K562 (cell line): ENCODE data around the gene UNC5B. TPM values are rescaled to one million over a fixed set of nuclear protein-coding genes. Genes with fewer than 3 reads are reported as not detected.

Experiments
- CC2D1A ChIP-seq: fragments of 450-650 bp; IDR thresholded peaks from 2 replicates; pipeline ENCODE4 v1.6.1; 2017; ENCODE audit warnings: mild to moderate bottlenecking
- CCNT2 ChIP-seq: IDR thresholded peaks from 2 replicates; pipeline ENCODE4 v1.6.1; 2011; ENCODE audit warnings: borderline replicate concordance, low read depth, mild to moderate bottlenecking, moderate library complexity, mixed read lengths, low read length; ENCODE audit not compliant: insufficient read length; ENCODE audit errors: extremely low read depth
- DMBX1 ChIP-seq: fragments of 250-450 bp; sonication (Bioruptor Pico); IDR thresholded peaks from 2 replicates; pipeline ENCODE4 v1.8.0; 2022; ENCODE audit warnings: inconsistent platforms, mild to moderate bottlenecking, moderate library complexity, borderline replicate concordance
- ELF4 ChIP-seq: fragments of 450-650 bp; formaldehyde crosslinking; IDR thresholded peaks from 2 replicates; pipeline ENCODE4 v1.4.0; 2022; ENCODE audit warnings: missing genetic modification characterization
- ETV1 ChIP-seq: fragments of 450-650 bp; conservative IDR thresholded peaks from 2 replicates; pipeline ENCODE4 v1.6.1; 2016; ENCODE audit warnings: missing genetic modification characterization, control low read depth, low read depth, missing compliant biosample characterization
- KDM5B ChIP-seq: fragments of 200-600 bp; sonication (generic); IDR thresholded peaks from 2 replicates; pipeline ENCODE4 v1.6.1; 2012; ENCODE audit warnings: low read depth, mild to moderate bottlenecking, moderate library complexity, low read length, control low read depth, inconsistent platforms; ENCODE audit not compliant: insufficient replicate concordance
- KHSRP ChIP-seq: fragments of 450-650 bp; IDR thresholded peaks from 2 replicates; pipeline ENCODE4 v1.6.1; 2017
- NR4A1 ChIP-seq, 2 experiments: fragments of 250-450 bp in 1 of 2; fragments of 450-650 bp in 1 of 2; sonication (Bioruptor Pico) in 1 of 2; IDR thresholded peaks; 2 replicates each; pipeline versions ENCODE4 v1.4.0 to v1.6.1; 2016 to 2020; ENCODE audit warnings: mild to moderate bottlenecking in 2 of 2, missing compliant biosample characterization in 1 of 2, missing genetic modification characterization in 1 of 2, moderate library complexity in 1 of 2
- POLR3A ChIP-seq: IDR thresholded peaks from 2 replicates; pipeline ENCODE4 v1.6.1; 2011; ENCODE audit warnings: borderline replicate concordance, mild to moderate bottlenecking, moderate library complexity; ENCODE audit not compliant: insufficient read length, insufficient read depth; ENCODE audit errors: extremely low read depth
- POU5F1 ChIP-seq: fragments of 150-350 bp; IDR thresholded peaks from 2 replicates; pipeline ENCODE4 v1.6.1; 2014; ENCODE audit warnings: borderline replicate concordance, low read length, low read depth, mild to moderate bottlenecking; ENCODE audit not compliant: partially characterized antibody
- RBM34 ChIP-seq: fragments of 200-400 bp; formaldehyde crosslinking; IDR thresholded peaks from 2 replicates; pipeline ENCODE4 v1.6.1; 2018; ENCODE audit warnings: low read length, borderline replicate concordance; ENCODE audit not compliant: insufficient read depth
- RCOR1 ChIP-seq, 2 experiments: IDR thresholded peaks; 2 replicates each; pipeline ENCODE4 v1.6.1; 2012; ENCODE audit warnings: low read depth in 2 of 2, low read length in 2 of 2, borderline replicate concordance in 1 of 2, improper control_type of control experiment in 1 of 2
- SIN3A ChIP-seq, 2 experiments: fragments of 150-350 bp in 1 of 2; IDR thresholded peaks; 2 replicates each; pipeline ENCODE4 v1.6.1; 2011 to 2016; ENCODE audit warnings: borderline replicate concordance in 2 of 2, low read depth in 2 of 2, low read length in 2 of 2, mild to moderate bottlenecking in 2 of 2, moderate library complexity in 2 of 2; ENCODE audit not compliant: control insufficient read depth in 1 of 2
- SMARCE1 ChIP-seq: fragments of 450-650 bp; IDR thresholded peaks from 2 replicates; pipeline ENCODE4 v1.7.1; 2016; ENCODE audit warnings: mild to moderate bottlenecking
- SP2 ChIP-seq: IDR thresholded peaks from 2 replicates; pipeline ENCODE4 v1.6.1; 2011; ENCODE audit warnings: mild to moderate bottlenecking, low read depth, low read length, moderate library complexity; ENCODE audit not compliant: poor library complexity, severe bottlenecking; ENCODE audit errors: extremely low read depth
- TFAM ChIP-seq: fragments of 250-450 bp; sonication (Bioruptor Pico); conservative IDR thresholded peaks from 2 replicates; pipeline ENCODE4 v1.5.0; 2021; ENCODE audit warnings: mild to moderate bottlenecking, moderate library complexity
- TOE1 ChIP-seq, 2 experiments: fragments of 450-650 bp in 1 of 2; sonication (generic) in 1 of 2; formaldehyde crosslinking in 1 of 2; IDR thresholded peaks; 2 replicates each; pipeline versions ENCODE4 v1.7.1 to v1.8.0; 2016 to 2022; ENCODE audit warnings: borderline replicate concordance in 2 of 2, mild to moderate bottlenecking in 2 of 2, antibody characterized with exemption in 1 of 2, inconsistent platforms in 1 of 2, low read depth in 1 of 2, missing genetic modification reagents in 1 of 2, moderate library complexity in 1 of 2
- ZBTB9 ChIP-seq: fragments of 450-650 bp; formaldehyde crosslinking; IDR thresholded peaks from 2 replicates; pipeline ENCODE4 v1.4.0; 2020; ENCODE audit warnings: mild to moderate bottlenecking, moderate library complexity
- ZNF140 ChIP-seq: fragments of 250-450 bp; sonication (Bioruptor Pico); IDR thresholded peaks from 2 replicates; pipeline ENCODE4 v1.8.0; 2021; ENCODE audit warnings: moderate library complexity, mild to moderate bottlenecking, inconsistent platforms
- ZNF449 ChIP-seq: fragments of 250-450 bp; sonication (Bioruptor Pico); IDR thresholded peaks from 2 replicates; pipeline ENCODE4 v1.8.0; 2022; ENCODE audit warnings: moderate library complexity, mild to moderate bottlenecking, inconsistent platforms
- ZNF589 ChIP-seq: fragments of 200-800 bp; sonication (Bioruptor generic); IDR thresholded peaks from 2 replicates; pipeline ENCODE4 v1.6.1; 2016; ENCODE audit warnings: low read depth, missing genetic modification characterization, missing compliant biosample characterization
- polyA plus RNA-seq, 8 experiments: library from polyadenylated mRNA; depleted of rRNA in 4 of 8; stranded (reverse) in 5 of 8; unstranded in 3 of 8; fragments of >200 nt; fragmentation: Nextera tagmentation in 2 of 8; fragmentation: Illumina TruSeq in 1 of 8; extraction: Ambion mirVana in 2 of 8; extraction: Trizol in 1 of 8; gene quantifications; 2 replicates each; pipeline versions ENCODE4 v1.2.1 to v1.2.3, GENCODE V29; 2011 to 2014; ENCODE audit warnings: inconsistent platforms in 1 of 8, missing spikeins in 1 of 8
- total RNA-seq, 7 experiments: library from RNA; depleted of rRNA in 6 of 7; stranded (reverse); fragments of >200 nt in 6 of 7; fragmentation: Illumina TruSeq in 2 of 7; extraction: Trizol in 2 of 7; gene quantifications; 2 replicates each; pipeline versions ENCODE4 v1.2.1 to v1.2.3, GENCODE V29; 2011 to 2021; ENCODE audit warnings: low replicate concordance in 1 of 7
- TF ChIP-seq, protein P1 (sequence below): fragments of 250-450 bp; sonication (Bioruptor Pico); IDR thresholded peaks from 2 replicates; pipeline ENCODE4 v1.4.0; 2020; ENCODE audit warnings: mild to moderate bottlenecking

UNC5B gene
- total and polyA plus RNA-seq, 9 of the 15 experiments (the other 6 are each of a cell fraction or from before 2014, with no cell fraction given), result 0.10 to 8.4 (median 2.1) TPM

DNA sequence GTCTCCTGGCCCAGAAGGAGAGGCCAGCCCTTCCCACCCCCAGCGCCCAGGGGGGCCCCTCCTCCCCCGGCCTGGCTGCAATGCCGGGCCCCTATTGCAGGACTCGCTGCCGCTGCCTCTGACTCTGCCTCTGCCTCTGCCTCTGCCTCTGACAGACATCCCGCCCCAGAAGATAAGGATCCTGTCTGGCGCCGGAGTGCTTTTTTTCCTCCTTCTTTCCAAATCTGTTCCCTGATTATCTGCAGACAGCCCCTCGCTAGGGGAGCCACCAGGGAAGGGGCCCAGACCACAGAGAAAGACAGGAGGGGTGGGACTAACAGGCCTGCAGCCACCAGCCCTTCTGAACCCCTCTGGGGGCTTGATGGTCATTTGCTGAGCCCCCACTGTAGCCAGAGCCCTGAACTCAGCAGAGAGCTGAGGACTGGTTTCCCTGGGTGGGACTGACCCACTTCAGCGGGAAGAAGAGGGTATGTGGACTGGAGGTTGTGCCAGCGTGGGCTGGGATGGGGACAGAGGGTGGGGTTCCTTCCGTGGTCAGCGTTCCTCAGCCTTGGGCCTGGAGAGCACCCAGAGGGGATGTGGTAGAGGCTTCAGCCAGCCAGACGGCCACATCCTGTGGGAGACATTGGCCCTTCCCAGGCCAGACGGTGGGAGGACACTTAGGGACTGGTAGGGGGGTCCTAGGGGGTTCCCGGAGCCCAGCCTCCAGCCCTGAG lies 22.8 kb downstream of the UNC5B start (continued):
- peak in 1 of 2 experiments; percentile 89; a peak in 2 of 4 replicates for TF ChIP-seq RCOR1 (IDR thresholded peaks at IDR 0.05; ENCODE audit: borderline replicate concordance in 1 of 2, low read depth in 2 of 2, low read length in 2 of 2)
- no peak for TF ChIP-seq CC2D1A
- no peak for TF ChIP-seq POU5F1
- no peak for TF ChIP-seq ZNF449 (CRISPR knock-in tag)
- no peak for TF ChIP-seq DMBX1
- no peak for TF ChIP-seq ZNF140 (CRISPR knock-in tag)
- TF ChIP-seq SP2, result no peak
- no peak for TF ChIP-seq ZBTB9
- no peak for TF ChIP-seq ELF4 (CRISPR knock-in tag)
- no peak for TF ChIP-seq TFAM
- TF ChIP-seq KHSRP, result no peak
- TF ChIP-seq ETV1, result no peak
- TF ChIP-seq NR4A1 (CRISPR knock-in tag; IDR thresholded peaks at IDR 0.05), result no peak
- TF ChIP-seq NR4A1 (tag; IDR thresholded peaks at IDR 0.05), result no peak
- TF ChIP-seq RBM34, result no peak
- TF ChIP-seq CCNT2, result peak; percentile 62
- no peak for TF ChIP-seq SIN3A (IDR thresholded peaks at IDR 0.05; ENCODE audit: borderline replicate concordance in 2 of 2, control insufficient read depth in 1 of 2, low read depth in 2 of 2, low read length in 2 of 2)
- TF ChIP-seq, protein P1, sequence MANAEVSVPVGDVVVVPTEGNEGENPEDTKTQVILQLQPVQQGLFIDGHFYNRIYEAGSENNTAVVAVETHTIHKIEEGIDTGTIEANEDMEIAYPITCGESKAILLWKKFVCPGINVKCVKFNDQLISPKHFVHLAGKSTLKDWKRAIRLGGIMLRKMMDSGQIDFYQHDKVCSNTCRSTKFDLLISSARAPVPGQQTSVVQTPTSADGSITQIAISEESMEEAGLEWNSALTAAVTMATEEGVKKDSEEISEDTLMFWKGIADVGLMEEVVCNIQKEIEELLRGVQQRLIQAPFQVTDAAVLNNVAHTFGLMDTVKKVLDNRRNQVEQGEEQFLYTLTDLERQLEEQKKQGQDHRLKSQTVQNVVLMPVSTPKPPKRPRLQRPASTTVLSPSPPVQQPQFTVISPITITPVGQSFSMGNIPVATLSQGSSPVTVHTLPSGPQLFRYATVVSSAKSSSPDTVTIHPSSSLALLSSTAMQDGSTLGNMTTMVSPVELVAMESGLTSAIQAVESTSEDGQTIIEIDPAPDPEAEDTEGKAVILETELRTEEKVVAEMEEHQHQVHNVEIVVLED, result no peak; the same call in 1 of the 2 replicates
- TF ChIP-seq POLR3A, result no peak
- TF ChIP-seq SMARCE1, result peak; percentile 43; the same call in 1 of the 2 replicates
- no peak for TF ChIP-seq TOE1 (IDR thresholded peaks at IDR 0.05; ENCODE audit: borderline replicate concordance)
- TF ChIP-seq TOE1 (CRISPR knock-in tag; IDR thresholded peaks at IDR 0.05; ENCODE audit: borderline replicate concordance, low read depth), result no peak
- TF ChIP-seq KDM5B, result no peak
- TF ChIP-seq ZNF589, result no peak
